Nucleus accumbens (tissue), 56 donors: Measurements from ENCODE around the gene LEKR1.
"Not testable (repeated sequence)": the region's sequence is repeated elsewhere in the genome, so short reads cannot be mapped to it uniquely, and the experiment has no call there.

Experiments used
- DNase-seq, 56 donors: peaks; one replicate each; lab custom pipeline; 2025; lab: John Stamatoyannopoulos, UW

Gene LEKR1

GRCh38 chr3:156831006-156831405 is 4.9 kb downstream of the LEKR1 start:
- DNase-seq: no peak

- DNase-seq: no peak
These were observed 8.3 kb downstream of the LEKR1 start for GRCh38 chr3:156834435-156834834.

DNA sequence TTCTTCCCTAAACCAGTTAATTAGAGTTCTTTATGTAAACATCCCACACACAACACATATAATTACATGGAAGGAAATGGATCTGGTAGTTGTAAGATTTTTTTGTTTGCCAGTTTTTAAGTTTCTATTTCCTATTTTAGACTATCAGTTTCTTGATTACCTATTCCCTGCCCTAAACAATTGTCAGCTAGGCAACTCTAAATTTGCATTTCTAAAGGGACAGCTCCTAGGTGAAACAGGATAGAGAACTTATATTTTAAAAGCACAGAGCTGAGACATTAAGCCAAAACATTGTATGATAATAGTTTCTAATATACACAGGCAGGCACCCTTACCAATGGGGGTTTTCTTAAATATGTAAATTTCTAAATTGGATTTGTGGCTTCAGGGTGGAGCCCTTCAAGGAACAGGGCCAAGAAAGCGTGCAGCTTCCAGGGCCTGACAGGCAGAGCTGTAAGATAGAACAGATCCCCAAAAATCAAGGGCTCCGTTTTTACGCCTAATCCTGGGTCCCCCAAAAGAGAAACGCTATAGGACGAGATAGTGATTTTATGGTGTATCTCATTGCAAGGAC is 8.9 kb downstream of the LEKR1 start:
- no peak for DNase-seq

DNA sequence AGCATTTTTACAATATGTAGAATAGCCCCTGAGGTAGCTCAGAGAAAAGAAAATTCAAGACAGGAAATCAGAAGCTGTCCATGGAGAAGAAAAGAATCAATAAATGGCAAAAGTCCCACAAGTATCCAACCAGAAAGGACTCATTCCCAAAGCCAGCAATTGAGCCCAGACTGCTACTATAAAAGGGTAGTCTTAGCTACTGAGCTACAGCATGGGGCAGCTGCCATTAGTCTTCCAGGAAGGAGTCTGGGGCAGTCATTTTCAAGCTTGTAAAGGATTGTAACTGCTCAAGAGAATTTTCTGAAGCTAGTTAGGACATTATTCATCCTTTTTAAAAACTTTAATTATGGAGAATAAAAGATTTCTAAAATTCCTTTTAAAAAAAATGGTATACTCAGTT is 10.5 kb downstream of the LEKR1 start:
- DNase-seq: no peak

DNA sequence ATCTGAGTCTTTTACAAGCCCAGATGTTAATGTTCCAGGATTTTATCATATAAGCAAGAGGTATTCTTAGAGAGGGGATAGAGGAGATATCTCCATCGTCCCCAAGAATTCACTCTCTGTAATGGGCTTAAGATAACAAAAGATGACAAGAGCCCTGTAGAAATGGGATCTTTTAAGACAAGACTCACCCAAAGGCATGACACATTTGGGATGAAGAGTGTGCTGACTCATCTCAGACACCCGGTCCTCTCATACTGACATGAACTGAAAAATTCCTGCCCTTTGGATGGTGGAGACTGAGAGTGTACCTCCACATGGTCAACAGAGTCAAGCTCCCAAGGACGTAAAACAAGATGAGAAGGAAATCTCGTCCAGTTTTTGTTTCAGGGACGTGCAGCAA is 11.0 kb downstream of the LEKR1 start:
- no peak for DNase-seq

DNA sequence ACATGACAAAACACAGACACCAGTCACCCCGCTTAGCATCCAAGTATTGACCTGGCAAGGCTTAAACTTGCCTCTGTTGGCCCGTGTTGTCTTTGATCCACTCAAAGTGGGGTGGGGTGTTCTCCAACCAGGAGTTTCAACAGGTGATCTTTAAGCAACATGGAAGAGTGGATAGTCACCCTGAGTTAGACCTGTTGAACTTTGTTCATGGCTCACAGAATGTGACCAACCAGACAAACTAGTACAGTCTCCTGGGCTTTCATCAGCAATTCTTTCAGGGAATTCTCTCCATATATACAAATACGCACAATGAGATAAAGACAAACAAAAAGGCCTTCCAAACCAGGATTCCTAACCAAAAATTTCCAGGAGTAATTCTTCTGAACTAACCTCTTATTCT is 11.9 kb downstream of the LEKR1 start:
- no peak for DNase-seq

GRCh38 chr3:156840826-156841689 is 14.9 kb downstream of the LEKR1 start:
- no peak for DNase-seq

DNA sequence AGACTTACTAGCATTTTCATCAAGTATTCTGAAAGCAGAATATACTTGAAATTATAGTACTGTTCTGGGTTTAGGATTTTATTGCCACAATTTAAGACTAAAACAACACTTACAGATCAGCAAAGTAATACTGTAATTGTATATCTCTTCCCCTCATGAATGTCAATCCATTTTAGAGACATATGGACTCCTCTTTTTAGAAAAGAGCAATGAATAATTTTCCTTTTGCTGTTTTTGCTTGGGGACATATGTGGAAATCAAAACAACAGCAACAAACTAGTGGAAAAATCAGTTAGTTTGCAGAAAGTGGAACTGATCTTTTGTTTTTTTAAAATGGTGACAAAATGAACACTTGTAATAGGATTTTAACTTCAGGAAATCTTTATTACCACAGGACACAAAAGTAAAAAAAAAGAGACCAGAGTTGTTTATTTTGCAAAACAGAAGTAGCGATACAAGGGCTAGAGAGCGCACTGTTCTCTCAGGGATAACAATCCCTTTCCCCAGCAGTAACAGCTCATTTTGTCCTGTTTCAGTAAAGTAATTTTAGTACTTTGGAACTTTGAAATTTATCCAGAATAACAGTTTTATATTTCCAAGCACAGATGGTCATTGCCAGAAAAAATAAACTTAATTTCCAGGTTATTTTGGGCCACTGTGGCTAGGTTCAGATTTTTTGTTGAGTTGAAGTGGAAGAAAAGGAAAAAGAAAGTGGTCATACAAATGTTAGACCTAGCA is 17.1 kb downstream of the LEKR1 start:
- no peak for DNase-seq

DNA sequence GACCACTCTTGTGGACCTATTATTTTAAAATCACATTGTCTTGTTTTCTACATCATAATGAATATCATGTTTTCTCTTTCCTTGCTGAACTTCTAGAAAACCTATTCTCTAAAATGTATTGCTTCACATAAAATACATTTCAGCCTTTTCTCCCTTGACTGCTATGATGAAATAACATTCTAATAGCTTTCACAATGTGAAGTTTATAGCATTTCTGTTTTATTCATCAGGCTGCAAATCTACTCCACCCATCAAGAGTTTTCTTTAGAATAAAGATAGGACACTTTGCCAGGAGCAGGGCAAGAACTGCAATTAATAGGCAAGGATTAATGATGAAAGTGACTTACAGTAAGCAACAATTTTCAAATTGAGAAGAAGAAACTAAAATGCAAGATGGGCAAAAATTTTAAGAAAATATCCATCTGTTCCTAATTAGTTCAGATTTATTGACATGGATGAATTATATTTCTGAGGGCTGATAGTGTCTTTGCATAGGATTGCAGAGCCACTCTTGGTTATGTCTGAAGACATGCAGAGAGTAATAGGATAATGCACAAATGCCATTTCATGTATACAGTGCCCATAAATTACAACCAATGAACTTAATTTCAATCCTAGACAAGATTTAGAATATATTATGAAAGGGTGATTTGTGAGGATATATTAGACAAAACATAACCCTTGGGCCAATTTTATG is 21.7 kb downstream of the LEKR1 start:
- DNase-seq: no peak

GRCh38 chr3:156859578-156859977 is 33.4 kb downstream of the LEKR1 start:
- DNase-seq: no peak

DNA sequence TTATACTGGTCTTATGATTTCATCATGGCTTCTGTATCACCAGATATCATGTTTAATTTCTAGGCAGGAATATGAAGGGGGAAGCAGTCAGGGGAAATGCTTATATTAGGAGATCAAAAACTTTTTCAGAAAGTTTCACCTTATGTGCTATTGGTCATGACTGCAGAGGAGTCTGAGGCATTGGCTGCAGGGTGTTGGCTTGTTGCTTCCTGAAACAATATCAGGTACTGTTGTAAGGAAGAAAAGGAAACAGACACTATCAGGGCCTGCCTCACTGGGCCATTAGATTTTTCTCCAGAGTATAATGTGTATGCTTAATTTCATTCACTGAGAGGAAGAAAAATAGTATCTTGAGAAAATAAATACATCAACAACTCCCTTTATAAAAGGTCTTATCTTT is 34.7 kb downstream of the LEKR1 start:
- no peak for DNase-seq

- no peak for DNase-seq
These were observed 36.2 kb downstream of the LEKR1 start for GRCh38 chr3:156862338-156862737.

DNA sequence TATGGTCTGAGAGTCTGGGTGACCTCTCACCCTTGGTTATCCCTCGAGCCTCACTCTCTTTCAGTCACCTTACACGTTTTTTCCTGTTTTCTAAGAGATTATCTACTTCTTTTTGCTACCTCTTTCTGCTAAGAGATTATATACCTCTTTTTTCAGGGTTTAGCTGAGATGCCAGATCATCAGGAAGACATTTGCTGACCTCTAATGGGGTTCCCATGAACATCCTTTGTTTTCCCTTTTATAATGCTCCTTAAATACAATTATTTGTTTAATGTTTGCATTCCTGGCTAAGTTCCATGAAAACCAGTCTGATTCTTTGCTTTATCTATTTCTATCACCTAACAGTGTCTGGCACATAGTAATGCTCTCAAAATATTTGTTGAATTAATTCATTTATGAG is 39.6 kb downstream of the LEKR1 start:
- no peak for DNase-seq

DNA sequence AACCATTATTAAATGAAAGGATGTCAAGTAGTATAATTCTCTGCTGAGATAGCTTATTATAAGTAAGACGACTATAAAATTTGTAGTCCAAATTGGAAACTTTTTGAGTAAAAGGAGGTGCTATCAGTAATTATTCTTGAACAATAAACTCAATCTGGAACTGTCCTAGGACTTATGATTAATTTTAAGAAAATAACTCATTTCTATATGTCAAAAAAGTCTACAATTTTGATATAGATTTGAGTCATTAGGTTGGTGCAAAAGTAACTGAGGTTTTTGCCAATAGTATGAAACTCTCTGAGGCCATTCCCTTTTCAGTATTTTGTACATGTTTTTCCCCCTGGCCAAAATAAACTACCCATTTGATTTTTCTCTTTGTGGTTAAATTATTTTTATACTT is 41.0 kb downstream of the LEKR1 start:
- no peak for DNase-seq

- DNase-seq: no peak
These were observed 41.8 kb downstream of the LEKR1 start for GRCh38 chr3:156867920-156868319.

DNA sequence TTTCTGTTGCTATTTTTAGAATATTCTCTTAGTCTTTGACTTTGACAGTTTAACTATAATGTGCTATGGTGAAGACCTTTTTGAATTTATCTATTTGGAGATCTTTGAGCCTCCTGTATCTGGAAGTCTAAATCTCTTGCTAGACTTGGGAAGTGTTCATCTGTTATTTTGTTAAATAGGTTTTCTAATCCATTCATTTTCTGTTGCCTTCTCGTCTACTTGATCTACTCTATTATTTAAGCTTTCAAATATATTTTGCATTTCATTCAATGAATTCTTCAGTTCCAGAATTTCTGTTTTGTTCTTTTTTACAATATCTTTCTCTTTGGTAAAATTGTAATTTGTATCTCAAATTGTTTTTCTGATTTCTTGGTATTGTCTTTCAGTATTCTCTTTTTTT is 47.8 kb downstream of the LEKR1 start:
- DNase-seq: no peak

DNA sequence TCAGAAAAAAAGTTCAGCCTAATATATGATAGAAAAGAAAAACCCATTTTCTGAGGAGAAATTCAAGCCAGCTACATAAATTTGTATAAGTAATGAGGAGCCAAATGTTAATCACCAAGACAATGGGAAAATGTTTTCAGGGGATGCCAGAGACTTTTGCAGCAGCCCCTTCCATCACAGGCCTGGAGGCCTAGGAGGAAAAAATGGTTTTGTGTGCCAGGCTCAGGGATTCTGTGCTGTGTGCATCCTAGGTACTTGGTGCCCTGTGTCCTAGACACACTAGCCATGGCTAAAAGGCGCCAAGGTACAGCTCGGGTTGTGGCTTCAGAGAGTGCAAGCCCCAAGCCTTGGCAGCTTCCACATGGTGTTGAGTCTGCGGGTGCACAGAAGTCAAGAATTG is 53.3 kb downstream of the LEKR1 start:
- DNase-seq: not testable (repeated sequence)

- DNase-seq: no peak
These were observed 59.6 kb downstream of the LEKR1 start for GRCh38 chr3:156885761-156886160.

GRCh38 chr3:156888176-156888575 is 62.0 kb downstream of the LEKR1 start:
- DNase-seq: no peak

DNA sequence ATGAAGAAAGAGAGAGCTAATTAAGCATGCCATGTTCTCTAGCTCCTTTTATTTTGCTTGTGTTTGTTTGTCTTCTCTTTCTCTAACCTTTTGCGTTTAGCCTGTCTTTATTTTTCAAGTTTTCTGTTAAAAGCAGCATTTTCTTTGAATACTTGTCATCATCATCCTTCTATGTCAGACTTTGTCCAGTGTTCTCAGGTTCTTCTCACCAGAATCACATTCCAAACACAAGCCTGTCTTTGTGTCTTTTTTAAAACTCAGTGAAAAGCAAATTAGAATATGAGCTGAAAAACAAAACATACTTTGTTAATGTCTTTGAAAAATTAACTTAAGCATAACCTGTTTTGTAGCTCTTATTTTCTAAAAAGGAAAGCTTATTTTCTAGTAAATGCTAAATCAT is 62.4 kb downstream of the LEKR1 start:
- no peak for DNase-seq

DNA sequence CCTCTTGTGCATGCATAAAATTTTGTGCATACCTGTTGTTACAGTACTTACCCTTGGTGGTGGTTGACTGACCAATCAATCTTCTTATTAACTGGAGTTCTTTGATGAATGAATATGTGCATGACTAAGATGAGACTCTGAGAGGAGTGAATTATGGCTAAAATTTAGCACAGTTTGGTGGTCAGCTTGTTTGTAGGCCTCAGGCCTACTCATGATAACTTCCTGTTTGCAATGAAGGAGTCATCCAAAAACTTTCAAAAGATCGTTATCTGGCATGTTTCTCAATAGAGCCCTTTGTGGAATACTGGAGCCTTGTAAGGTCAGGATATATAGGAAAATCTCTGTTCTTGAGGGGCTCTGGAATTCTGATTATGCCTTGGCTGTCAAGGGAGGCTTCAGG is 66.5 kb downstream of the LEKR1 start:
- no peak for DNase-seq
